Upper lobe of left lung (tissue), 6 donors: ENCODE measurements around the gene MEGF6. TPM values are rescaled to one million over a fixed set of nuclear protein-coding genes. Genes with fewer than 3 reads are reported as not detected.

Source experiments
- ATAC-seq, 2 donors: fragments of 200-7000 bp; cut with Tn5 transposase; one replicate each; pipeline ENCODE4 v1.9.1; 2022; ENCODE audit warnings: mild to moderate bottlenecking in 2 of 2, moderate library complexity in 2 of 2; ENCODE audit not compliant: low FRiP score in 2 of 2
- DNase-seq, 2 donors: peaks; one replicate each; pipeline ENCODE4 v3.0.0-alpha.2; 2019 to 2020
- H3K27ac ChIP-seq, 4 donors: fragments of 200-600 bp; sonication (generic); one replicate each; pipeline ENCODE4 v1.5.1; 2016 to 2019
- H3K27me3 ChIP-seq, 4 donors: fragments of 200-600 bp; sonication (generic); one replicate each; pipeline ENCODE4 v1.5.1; 2017 to 2019
- H3K36me3 ChIP-seq, 4 donors: fragments of 200-600 bp; sonication (generic); one replicate each; pipeline ENCODE4 v1.5.1; 2016 to 2019
- H3K4me1 ChIP-seq, 4 donors: fragments of 200-600 bp; sonication (generic); one replicate each; pipeline ENCODE4 v1.5.1; 2018 to 2019
- H3K4me3 ChIP-seq, 4 donors: fragments of 200-600 bp; sonication (generic); one replicate each; pipeline ENCODE4 v1.5.1; 2017 to 2019; ENCODE audit warnings: mild to moderate bottlenecking in 2 of 4, moderate library complexity in 1 of 4
- H3K9me3 ChIP-seq, 4 donors: fragments of 200-600 bp; sonication (generic); one replicate each; pipeline ENCODE4 v1.5.1; 2018 to 2019
- EP300 ChIP-seq, 4 donors: sonication (generic); formaldehyde crosslinking; IDR thresholded peaks; one replicate each; pipeline ENCODE4 v1.5.1; 2017; ENCODE audit warnings: antibody characterized with exemption in 4 of 4, control low read depth in 2 of 4
- POLR2A ChIP-seq, 4 donors: fragments of 450-650 bp; IDR thresholded peaks; one replicate each; pipeline ENCODE4 v1.5.1; 2016 to 2017; ENCODE audit warnings: antibody characterized with exemption in 4 of 4, mild to moderate bottlenecking in 2 of 4
- POLR2AphosphoS5 ChIP-seq, 2 donors: sonication (generic); formaldehyde crosslinking; IDR thresholded peaks; one replicate each; pipeline ENCODE4 v1.5.1; 2017; ENCODE audit warnings: antibody characterized with exemption in 2 of 2
- WGBS, 2 donors: methylation state at CpG; one replicate each; pipeline ENCODE4 v1.1.5; 2017 to 2018; 5-methylcytosine and 5-hydroxymethylcytosine counted together
- total RNA-seq, 6 donors: library from RNA; depleted of rRNA in 4 of 6; stranded (reverse); fragments of >200 nt in 4 of 6; gene quantifications; one replicate each; pipeline versions ENCODE4 v1.1.0 to v1.2.1, GENCODE V29; 2016 to 2021
- TF ChIP-seq, protein P1 (sequence below), 6 experiments: fragments of 450-650 bp in 4 of 6; fragments of 200-600 bp in 2 of 6; sonication (generic) in 2 of 6; IDR thresholded peaks; one replicate each; pipeline ENCODE4 v1.5.1; 2016 to 2019; ENCODE audit warnings: antibody characterized with exemption in 6 of 6
- donor health status: DM: no; HTN: no; CAD: no; lungs with moderate emphysema.
- donor health status: DM: no; HTN: yes; CAD: no; lungs with severe emphysema.

The MEGF6 gene
- total RNA-seq, 6 donors from 2014 or later = 23.8 to 128 (median 83.5) TPM

DNA sequence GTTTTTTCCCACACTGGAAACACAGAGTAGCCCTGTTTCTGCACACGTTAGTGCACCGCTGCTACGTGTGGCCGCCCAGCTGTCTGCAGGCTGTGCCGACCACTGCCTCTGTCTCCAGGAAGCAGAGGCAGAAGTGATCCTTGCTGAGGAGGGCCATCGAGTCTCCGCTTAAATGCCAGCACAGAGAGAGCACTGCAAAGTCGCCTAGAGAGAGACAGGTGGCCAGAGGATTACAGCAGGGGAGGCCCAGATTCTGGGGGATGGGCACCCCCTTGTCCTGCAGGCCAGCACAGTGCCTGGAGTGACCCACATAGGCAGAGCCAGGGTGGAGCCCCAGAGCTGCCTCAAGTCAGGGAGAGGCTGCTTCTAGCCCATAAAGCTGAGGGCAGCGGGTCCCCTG is 19.6 kb upstream of the MEGF6 start:
- no peak overlapping the region for H3K4me3 ChIP-seq
- no peak for DNase-seq
- H3K27ac ChIP-seq = no peak overlapping the region
- H3K4me1 ChIP-seq = peaks cover 2 to 9% (median 5%) of the 10 kb centered on the region in 4 donors
- TF ChIP-seq POLR2A (IDR thresholded peaks at IDR 0.05) (no peak), EP300 (IDR thresholded peaks at IDR 0.05) (no peak), POLR2AphosphoS5 (IDR thresholded peaks at IDR 0.05) (no peak)
- TF ChIP-seq, protein P1, sequence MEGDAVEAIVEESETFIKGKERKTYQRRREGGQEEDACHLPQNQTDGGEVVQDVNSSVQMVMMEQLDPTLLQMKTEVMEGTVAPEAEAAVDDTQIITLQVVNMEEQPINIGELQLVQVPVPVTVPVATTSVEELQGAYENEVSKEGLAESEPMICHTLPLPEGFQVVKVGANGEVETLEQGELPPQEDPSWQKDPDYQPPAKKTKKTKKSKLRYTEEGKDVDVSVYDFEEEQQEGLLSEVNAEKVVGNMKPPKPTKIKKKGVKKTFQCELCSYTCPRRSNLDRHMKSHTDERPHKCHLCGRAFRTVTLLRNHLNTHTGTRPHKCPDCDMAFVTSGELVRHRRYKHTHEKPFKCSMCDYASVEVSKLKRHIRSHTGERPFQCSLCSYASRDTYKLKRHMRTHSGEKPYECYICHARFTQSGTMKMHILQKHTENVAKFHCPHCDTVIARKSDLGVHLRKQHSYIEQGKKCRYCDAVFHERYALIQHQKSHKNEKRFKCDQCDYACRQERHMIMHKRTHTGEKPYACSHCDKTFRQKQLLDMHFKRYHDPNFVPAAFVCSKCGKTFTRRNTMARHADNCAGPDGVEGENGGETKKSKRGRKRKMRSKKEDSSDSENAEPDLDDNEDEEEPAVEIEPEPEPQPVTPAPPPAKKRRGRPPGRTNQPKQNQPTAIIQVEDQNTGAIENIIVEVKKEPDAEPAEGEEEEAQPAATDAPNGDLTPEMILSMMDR (IDR thresholded peaks at IDR 0.05) = no peak
- no peaks in the 10 kb centered on the region for H3K9me3 ChIP-seq
- peaks cover 18 to 88% (median 69%) of the 10 kb centered on the region in 4 donors for H3K36me3 ChIP-seq
- no peak for ATAC-seq
- no peaks in the 10 kb centered on the region for H3K27me3 ChIP-seq
- 91% methylated on average over 5 to 9 of the region's 9 CpGs for WGBS, 2 donors

DNA sequence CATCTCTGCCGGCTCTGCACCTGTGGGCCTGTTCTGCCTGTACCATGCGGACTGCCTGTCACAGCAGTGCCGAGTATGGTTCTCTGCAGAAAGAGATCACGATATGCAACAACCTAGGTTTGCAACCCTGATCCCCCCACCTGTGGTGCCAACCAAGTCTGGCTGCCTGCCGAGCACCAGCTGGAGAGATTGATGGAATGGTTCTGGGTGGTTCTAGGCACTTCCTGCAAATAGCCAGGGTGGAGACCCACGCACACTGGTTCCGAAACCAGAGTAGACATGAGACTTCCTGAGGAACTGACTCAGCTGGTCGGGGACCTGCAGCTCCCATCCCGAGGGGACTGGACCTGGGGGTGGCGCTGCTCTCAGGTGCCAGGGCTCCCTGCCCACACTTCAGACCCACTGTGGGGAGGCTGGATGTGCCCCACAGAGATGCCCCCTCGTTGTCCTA is 18.9 kb upstream of the MEGF6 start:
- Histone ChIP-seq H3K27ac (no peak overlapping the region), H3K27me3 (no peaks in the 10 kb centered on the region), H3K4me1 (peaks cover 8 to 15% (median 11%) of the 10 kb centered on the region in 4 donors), H3K4me3 (no peak overlapping the region), H3K36me3 (peaks cover 18 to 80% (median 63%) of the 10 kb centered on the region in 4 donors), H3K9me3 (no peaks in the 10 kb centered on the region)
- ATAC-seq = no peak
- 57 to 66% methylated on average over 7 to 11 of the region's 11 CpGs for WGBS, 2 donors
- peak in 1 of 2 donors; percentile 53 for DNase-seq
- TF ChIP-seq POLR2A (IDR thresholded peaks at IDR 0.05) (no peak), POLR2AphosphoS5 (IDR thresholded peaks at IDR 0.05) (no peak), EP300 (IDR thresholded peaks at IDR 0.05) (no peak)
- TF ChIP-seq, protein P1 (IDR thresholded peaks at IDR 0.05) = no peak

DNA sequence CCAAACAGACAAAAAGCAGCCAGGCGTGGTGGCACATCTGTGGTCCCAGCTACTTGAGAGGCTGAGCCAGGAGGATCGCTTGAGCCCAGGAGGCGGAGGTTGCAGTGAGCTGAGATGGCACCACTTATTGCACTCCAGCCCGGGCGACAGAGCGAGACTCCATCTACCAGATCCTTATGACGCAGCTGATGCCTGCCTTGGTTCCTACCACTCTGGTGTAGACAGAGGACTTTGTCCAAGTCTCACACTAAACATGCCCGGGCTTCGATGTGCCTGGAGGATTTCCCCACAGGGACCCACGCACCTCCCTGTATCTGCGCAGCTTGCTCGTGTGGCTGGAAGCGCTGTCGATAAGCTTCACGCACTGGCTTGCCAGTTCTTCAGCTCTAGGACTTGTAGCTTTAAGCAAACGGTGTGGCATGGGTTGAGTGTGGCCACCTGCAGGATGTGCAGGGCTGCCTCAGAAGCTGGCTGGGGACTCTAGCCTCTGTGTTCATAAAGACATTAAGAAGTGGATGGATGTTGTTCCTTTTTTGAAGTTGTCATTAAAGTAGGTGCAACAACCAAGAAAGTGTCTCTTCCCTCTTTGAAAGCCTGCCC is 18.4 kb upstream of the MEGF6 start:
- DNase-seq (no peak), ATAC-seq (no peak)
- WGBS, 2 donors = 91 to 94% methylated on average over 12 to 16 of the region's 16 CpGs
- Histone ChIP-seq H3K4me3 (no peak overlapping the region), H3K27me3 (no peaks in the 10 kb centered on the region), H3K9me3 (no peaks in the 10 kb centered on the region), H3K4me1 (peaks cover 8 to 15% (median 11%) of the 10 kb centered on the region in 4 donors), H3K36me3 (peaks cover 15 to 75% (median 58%) of the 10 kb centered on the region in 4 donors), H3K27ac (no peak overlapping the region)
- no peak for TF ChIP-seq POLR2AphosphoS5 (IDR thresholded peaks at IDR 0.05)
- TF ChIP-seq, protein P1 (IDR thresholded peaks at IDR 0.05) = no peak
- TF ChIP-seq POLR2A (IDR thresholded peaks at IDR 0.05) = no peak
- no peak for TF ChIP-seq EP300 (IDR thresholded peaks at IDR 0.05)

DNA sequence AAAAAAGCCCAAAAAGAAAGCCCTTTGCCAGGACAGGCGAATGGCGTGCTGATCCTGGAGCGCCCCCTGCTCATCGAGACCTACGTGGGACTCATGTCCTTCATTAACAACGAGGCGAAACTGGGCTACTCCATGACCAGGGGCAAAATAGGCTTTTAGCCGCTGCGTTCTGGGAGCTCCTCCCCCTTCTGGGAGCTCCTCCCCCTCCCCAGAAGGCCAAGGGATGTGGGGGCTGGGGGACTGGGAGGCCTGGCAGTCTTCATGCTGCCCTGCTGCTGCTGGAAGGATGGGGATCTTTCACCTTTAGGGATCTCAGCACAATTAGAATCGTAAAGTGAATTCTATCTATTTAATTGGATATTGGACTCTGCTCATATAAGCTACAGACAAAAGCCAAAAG is 17.1 kb upstream of the MEGF6 start:
- Histone ChIP-seq H3K36me3 (peaks cover 13 to 63% (median 49%) of the 10 kb centered on the region in 4 donors), H3K9me3 (no peaks in the 10 kb centered on the region), H3K27ac (no peak overlapping the region), H3K4me3 (no peak overlapping the region), H3K4me1 (peaks cover 14 to 23% (median 18%) of the 10 kb centered on the region in 4 donors), H3K27me3 (no peaks in the 10 kb centered on the region)
- ATAC-seq (no peak), DNase-seq (no peak)
- WGBS, 2 donors = 88 to 95% methylated on average over 10 of the region's 10 CpGs
- TF ChIP-seq, protein P1 (IDR thresholded peaks at IDR 0.05) = no peak
- TF ChIP-seq POLR2AphosphoS5 (IDR thresholded peaks at IDR 0.05) (no peak), EP300 (IDR thresholded peaks at IDR 0.05) (no peak), POLR2A (IDR thresholded peaks at IDR 0.05) (no peak)
